Ovary (tissue), 3 donors: ENCODE results near the gene RGS16.

ENCODE experiments used
- CTCF ChIP-seq, 3 donors: fragments of 450-650 bp in 2 of 3; fragments of 200-600 bp in 1 of 3; IDR thresholded peaks; one replicate each; pipeline versions ENCODE4 v1.5.1 to v1.8.0; 2016 to 2022; ENCODE audit warnings: antibody characterized with exemption in 3 of 3, mild to moderate bottlenecking in 1 of 3
- POLR2A ChIP-seq: fragments of 450-650 bp; IDR thresholded peaks from one replicate; pipeline ENCODE4 v1.6.1; 2017; ENCODE audit warnings: antibody characterized with exemption, mild to moderate bottlenecking, moderate library complexity
- donor health status: DM: no; HTN: no; CAD: no.

DNA sequence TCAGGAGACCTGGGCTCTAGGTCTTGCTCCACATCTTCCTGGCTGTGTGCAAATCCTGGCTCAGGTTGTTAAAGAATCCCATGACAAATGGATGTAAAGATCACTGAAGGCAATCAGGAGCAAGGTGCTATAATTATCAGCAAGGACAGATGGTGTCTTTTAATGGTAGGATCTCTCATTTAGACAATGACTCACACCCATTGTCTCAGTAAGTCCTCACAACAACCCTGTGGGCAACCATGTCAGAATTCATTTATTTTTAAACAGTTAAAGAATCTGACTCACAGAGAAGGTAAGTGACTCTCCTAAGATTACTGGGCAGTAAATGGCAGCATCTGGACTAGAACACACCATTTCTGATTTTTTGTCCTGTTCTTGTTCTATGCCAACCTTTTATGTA, 47.9 kb downstream of the RGS16 start:
- TF ChIP-seq CTCF (IDR thresholded peaks at IDR 0.05) (no peak), POLR2A (no peak)
